ENCODE measurements around the gene ELANE. TPM values are rescaled to one million over a fixed set of nuclear protein-coding genes. Genes with fewer than 3 reads are reported as not detected.

Gene ELANE
- total and polyA plus RNA-seq, 4 donors = 1.4 to 21.0 (median 9.3) TPM

DNA sequence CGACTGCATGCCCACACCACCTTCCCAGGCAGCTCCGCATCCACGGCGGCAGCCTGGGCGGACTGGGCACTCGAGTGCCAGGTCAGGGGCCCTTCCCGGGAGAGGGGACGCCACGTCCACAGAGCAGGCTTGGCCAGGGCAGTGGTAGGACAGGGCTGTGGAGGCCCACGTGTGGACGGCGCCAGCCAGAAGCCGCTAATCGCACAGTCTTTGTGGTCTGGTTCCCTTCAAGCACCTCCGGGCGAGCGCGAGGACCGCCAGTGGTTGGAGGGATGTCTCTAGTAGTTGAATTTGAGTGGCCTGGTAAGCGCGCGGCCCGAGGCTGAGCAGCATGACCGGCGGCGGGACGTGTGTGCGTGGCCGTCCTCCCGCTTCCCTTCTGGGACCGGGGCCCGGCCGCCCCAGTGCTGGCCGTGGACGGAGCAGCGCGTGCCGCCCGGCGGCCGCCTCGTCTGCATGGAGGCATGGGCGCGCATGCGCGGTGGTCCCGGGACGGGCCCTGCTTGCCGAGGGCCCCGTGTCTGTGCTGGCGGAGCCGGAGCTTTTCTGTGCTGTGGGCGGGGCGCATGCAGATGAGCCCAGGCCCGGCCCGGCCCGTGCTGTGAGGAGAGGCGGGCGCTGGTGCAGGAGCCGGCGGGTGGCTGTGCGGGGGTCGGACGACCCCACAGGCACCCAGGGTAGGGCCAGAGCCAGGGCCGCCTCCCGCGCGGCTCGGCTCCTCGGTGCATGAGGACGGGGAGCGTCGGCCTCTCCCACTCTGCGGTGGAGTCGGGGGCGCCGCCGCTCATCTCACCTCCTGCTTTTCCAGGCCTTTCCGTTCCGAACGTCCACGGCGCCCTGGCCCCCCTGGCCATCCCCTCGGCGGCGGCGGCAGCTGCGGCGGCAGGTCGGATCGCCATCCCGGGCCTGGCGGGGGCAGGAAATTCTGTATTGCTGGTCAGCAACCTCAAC is 46.2 kb upstream of the ELANE start:
- WGBS, 2 donors = 93 to 94% methylated on average over 82 to 93 of the region's 93 CpGs
- Histone ChIP-seq H3K4me1 (ENCODE audit: control insufficient read depth in 5 of 5, insufficient read depth in 5 of 5, low read length in 5 of 5) (peaks cover 6 to 24% (median 19%) of the 10 kb centered on the region in 5 donors), H3K9ac (ENCODE audit: insufficient read depth in 1 of 2, low read length in 2 of 2) (no peak overlapping the region), H3K27ac (ENCODE audit: low read depth in 1 of 2, low read length in 1 of 2) (no peak overlapping the region), H3K4me3 (no peak overlapping the region), H3K36me3 (ENCODE audit: control insufficient read depth in 4 of 4, insufficient read depth in 4 of 4, low read length in 4 of 4) (peaks cover 38 to 75% (median 54%) of the 10 kb centered on the region in 4 donors), H3K9me3 (ENCODE audit: control insufficient read depth in 4 of 4, insufficient read depth in 3 of 4, low read length in 3 of 4) (no peaks in the 10 kb centered on the region), H3K27me3 (ENCODE audit: control insufficient read depth in 3 of 3, insufficient read depth in 3 of 3, low read length in 2 of 3) (no peaks in the 10 kb centered on the region)
- no peak for ATAC-seq (ENCODE audit: insufficient read depth, low FRiP score)
- no peak for DNase-seq
- TF ChIP-seq, protein P1, sequence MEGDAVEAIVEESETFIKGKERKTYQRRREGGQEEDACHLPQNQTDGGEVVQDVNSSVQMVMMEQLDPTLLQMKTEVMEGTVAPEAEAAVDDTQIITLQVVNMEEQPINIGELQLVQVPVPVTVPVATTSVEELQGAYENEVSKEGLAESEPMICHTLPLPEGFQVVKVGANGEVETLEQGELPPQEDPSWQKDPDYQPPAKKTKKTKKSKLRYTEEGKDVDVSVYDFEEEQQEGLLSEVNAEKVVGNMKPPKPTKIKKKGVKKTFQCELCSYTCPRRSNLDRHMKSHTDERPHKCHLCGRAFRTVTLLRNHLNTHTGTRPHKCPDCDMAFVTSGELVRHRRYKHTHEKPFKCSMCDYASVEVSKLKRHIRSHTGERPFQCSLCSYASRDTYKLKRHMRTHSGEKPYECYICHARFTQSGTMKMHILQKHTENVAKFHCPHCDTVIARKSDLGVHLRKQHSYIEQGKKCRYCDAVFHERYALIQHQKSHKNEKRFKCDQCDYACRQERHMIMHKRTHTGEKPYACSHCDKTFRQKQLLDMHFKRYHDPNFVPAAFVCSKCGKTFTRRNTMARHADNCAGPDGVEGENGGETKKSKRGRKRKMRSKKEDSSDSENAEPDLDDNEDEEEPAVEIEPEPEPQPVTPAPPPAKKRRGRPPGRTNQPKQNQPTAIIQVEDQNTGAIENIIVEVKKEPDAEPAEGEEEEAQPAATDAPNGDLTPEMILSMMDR (IDR thresholded peaks at IDR 0.05; ENCODE audit: control extremely low read depth, extremely low read depth) = no peak

DNA sequence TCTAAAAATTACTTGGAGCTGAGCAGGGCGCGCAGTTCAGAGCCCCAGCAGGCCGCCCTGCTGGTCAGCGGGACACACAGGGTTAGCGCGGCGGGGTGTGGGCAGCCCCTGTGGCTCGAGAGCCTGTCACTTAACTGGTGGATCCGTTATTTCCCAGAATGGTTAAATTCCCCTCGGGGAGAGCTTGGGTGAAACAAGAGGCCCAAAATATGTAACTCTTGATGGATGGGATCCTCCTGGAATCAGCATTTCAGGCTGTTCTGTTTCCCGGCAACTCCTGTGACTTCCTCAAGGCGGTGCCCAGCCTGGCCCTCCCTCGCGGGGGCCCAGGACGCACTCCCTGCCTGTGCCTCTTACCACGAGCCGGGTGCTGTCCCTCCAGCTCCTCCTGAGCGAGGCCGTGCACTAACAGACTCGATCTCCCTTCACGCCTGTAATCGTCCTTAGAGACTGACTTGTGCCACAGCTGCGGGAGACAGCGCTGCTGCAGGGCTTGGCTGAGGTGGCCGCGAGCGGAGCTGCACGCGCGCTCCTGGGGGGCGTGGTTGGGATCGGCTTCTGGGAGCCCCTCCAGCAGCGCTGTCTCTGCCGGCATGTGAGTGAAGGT is 45.2 kb upstream of the ELANE start:
- Histone ChIP-seq H3K4me1 (ENCODE audit: control insufficient read depth in 5 of 5, insufficient read depth in 5 of 5, low read length in 5 of 5) (peaks cover under 1 to 14% (median 10%) of the 10 kb centered on the region in 5 donors), H3K27ac (ENCODE audit: low read depth in 1 of 2, low read length in 1 of 2) (no peak overlapping the region), H3K36me3 (ENCODE audit: control insufficient read depth in 4 of 4, insufficient read depth in 4 of 4, low read length in 4 of 4) (peaks cover 36 to 76% (median 57%) of the 10 kb centered on the region in 4 donors), H3K27me3 (ENCODE audit: control insufficient read depth in 3 of 3, insufficient read depth in 3 of 3, low read length in 2 of 3) (no peaks in the 10 kb centered on the region), H3K9ac (ENCODE audit: insufficient read depth in 1 of 2, low read length in 2 of 2) (no peak overlapping the region), H3K9me3 (ENCODE audit: control insufficient read depth in 4 of 4, insufficient read depth in 3 of 4, low read length in 3 of 4) (no peaks in the 10 kb centered on the region), H3K4me3 (no peak overlapping the region)
- ATAC-seq (ENCODE audit: insufficient read depth, low FRiP score) (no peak), DNase-seq (no peak)
- TF ChIP-seq, protein P1 (IDR thresholded peaks at IDR 0.05; ENCODE audit: control extremely low read depth, extremely low read depth) = no peak
- 84 to 88% methylated on average over 34 of the region's 34 CpGs for WGBS, 2 donors

GRCh38 chr19:807627-808422 is 44.3 kb upstream of the ELANE start:
- H3K4me3 ChIP-seq = no peak overlapping the region
- peaks cover 35 to 85% (median 61%) of the 10 kb centered on the region in 4 donors for H3K36me3 ChIP-seq (ENCODE audit: control insufficient read depth in 4 of 4, insufficient read depth in 4 of 4, low read length in 4 of 4)
- H3K9ac ChIP-seq (ENCODE audit: insufficient read depth in 1 of 2, low read length in 2 of 2) = no peak overlapping the region
- H3K27ac ChIP-seq (ENCODE audit: low read depth in 1 of 2, low read length in 1 of 2) = no peak overlapping the region
- 91 to 94% methylated on average over 44 of the region's 44 CpGs for WGBS, 2 donors
- ATAC-seq (ENCODE audit: insufficient read depth, low FRiP score) (no peak), DNase-seq (no peak)
- TF ChIP-seq, protein P1 (IDR thresholded peaks at IDR 0.05; ENCODE audit: control extremely low read depth, extremely low read depth) = no peak
- H3K4me1 ChIP-seq (ENCODE audit: control insufficient read depth in 5 of 5, insufficient read depth in 5 of 5, low read length in 5 of 5) = peaks cover 0 to 7% (median 1%) of the 10 kb centered on the region in 5 donors
- no peaks in the 10 kb centered on the region for H3K27me3 ChIP-seq (ENCODE audit: control insufficient read depth in 3 of 3, insufficient read depth in 3 of 3, low read length in 2 of 3)
- H3K9me3 ChIP-seq (ENCODE audit: control insufficient read depth in 4 of 4, insufficient read depth in 3 of 4, low read length in 3 of 4) = no peaks in the 10 kb centered on the region
